HS-5 (cell line): Measurements from ENCODE around the gene FDXR.

Source experiments
- DNase-seq: peaks from one replicate; pipeline ENCODE4 v3.0.0-alpha.2; 2012; ENCODE audit warnings: low read depth

Gene FDXR

DNA sequence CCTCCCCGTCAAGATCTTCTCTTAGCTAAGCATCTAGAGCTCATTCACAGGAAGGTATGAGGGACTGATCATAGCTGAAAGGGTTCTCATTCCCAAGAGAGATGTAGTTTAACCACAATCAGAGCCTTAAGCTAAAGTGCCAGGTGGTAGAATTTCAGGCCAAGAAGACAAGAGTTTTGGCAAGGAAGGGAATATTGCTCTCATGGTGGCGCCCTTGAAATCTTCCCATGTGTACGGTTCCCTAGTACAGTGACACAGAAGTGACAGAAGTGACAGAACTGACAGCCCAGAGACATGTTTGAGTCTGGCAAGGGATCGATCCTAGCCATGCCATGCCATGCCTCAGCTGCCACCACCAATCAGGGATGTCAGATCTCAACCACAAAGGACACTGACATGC, 15.6 kb downstream of the FDXR start:
- DNase-seq: no peak

- DNase-seq: no peak
These were observed 16.7 kb downstream of the FDXR start for GRCh38 chr17:74856112-74856511.

- DNase-seq: no peak
These were observed 17.5 kb downstream of the FDXR start for GRCh38 chr17:74855323-74855722.

- DNase-seq: no peak
These were observed 18.0 kb downstream of the FDXR start for GRCh38 chr17:74854792-74855191.

DNA sequence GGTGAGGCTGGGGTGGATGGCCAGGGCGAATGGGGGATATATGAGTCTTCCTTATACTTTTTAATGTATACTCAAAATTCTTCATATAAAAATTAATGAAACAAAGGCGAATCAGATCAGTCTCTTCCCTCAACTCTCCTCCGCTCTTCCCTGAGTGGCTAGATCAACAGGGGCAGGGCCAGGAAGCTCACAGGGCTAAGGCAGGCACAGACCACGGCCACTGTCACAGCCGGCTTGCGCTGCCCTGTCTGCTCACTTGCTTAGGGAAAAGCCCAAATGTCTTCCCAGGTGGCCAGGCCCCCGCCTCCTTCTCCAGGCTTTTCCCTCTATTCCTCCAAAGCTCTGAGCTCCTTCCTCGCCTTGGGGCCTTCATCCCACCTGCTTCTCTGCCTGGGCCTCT, 19.1 kb downstream of the FDXR start:
- no peak for DNase-seq

DNA sequence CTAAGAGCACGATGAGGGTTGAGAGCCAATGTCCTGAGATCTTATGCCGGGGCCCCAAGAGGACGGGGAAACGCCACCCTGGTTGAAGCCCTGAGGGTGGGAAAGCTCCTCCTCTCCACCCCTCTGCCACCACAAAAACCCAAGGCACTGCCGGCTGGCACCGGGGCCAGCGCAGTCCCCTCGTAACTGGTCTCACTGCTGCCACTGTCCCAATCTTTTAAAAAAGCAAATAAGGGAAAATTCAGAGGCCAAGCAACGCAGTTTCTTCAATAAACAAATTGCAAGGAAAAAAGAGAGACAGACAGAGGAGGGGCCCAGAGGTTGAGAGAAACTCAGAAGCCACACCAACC, 19.8 kb downstream of the FDXR start:
- no peak for DNase-seq

DNA sequence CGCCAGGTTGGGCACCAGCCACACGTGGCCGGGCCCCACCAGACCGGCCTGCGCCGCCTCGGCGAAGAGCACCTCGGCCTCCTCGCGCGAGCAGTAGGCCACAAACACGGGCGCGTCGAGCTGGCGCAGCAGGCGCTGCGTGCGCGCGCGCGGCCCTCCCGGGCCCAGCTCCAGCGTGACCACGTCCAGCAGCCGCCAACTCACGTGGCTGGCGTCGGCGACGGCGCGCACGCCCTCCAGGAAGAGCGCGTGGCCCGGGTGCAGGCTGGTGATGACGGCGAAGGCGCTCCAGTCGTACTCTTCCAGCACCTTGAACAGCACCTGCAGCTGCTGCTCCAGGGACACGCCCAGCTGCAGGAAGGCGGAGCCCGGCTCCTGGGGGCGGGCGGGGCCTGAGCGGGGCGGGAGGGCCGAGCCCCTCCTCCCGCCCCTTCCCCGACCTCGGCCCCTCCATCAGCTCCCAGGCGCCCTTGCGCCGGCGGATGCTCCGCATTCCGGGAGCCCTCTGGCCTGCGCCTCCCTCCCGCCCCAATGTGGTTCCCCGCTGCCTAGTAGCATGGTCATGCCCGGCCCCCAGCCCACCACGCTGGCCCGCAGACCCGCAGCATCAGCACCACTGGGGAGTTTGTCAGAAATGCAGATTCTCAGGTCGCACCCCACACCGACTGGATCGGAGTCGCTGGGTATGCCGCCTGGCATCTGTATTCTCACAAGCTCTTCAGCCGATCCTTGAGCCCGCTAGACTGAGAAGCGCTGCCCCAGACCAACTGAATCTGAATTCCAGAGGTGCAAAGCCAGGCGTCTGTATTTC, 20.4 kb downstream of the FDXR start:
- DNase-seq: no peak

- DNase-seq: no peak
These were observed 21.1 kb downstream of the FDXR start for GRCh38 chr17:74851612-74852236.

DNA sequence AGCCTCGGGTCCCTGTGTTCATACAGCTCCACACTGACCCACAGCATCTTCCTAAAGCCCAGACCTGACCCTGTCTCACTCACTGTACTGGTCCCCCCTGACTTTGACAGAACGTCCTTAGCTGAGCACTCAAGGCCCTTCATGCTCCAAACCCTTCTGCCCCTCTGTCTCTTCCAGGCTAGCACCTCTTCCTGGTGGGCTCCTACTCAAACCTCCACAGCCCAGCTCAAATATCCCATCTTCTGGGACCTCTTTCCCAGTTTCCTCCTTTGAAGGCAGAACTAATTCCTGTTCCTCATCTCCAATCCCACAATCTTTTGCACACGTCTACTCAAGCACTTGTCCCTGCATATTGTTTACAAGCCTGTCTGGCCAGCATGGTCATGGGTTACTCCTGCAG, 21.9 kb downstream of the FDXR start:
- no peak for DNase-seq

GRCh38 chr17:74850310-74850709, 22.5 kb downstream of the FDXR start:
- DNase-seq: no peak

- DNase-seq: no peak
These were observed 24.0 kb downstream of the FDXR start for GRCh38 chr17:74848656-74849399.

DNA sequence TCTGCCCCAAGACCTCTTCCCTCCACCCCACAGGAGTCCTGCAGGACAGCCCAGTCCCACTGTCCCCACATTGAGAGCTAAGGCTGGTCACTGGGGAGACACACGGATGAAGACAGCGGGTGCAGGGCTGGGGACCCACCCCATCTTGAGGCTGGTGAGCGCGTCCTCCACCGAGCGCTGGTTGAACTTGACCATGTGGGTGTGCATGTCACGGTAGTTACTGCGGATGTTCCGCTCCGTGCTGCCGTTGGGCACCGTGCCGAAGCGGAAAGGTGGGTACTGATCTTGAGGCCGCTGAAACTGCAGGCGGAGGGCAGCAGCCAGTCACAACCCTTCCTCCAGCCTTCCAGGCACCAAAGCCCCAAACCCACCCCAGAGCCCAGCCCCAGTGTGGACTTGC, 26.2 kb downstream of the FDXR start:
- DNase-seq: no peak

DNA sequence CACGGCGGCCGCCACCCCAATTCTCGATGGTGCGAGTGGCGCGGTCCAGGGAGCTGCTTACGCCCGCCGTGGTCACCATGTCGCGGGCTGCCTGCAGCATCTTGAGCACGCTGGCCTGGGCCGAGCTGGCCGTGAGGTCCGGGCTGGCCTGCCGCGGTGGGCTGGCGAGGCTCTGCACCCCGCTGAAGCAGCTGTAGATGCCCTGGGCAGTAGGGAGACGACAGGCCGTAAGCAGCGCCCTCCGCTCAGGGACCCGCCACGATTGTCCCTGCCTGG, 29.5 kb downstream of the FDXR start:
- no peak for DNase-seq

DNA sequence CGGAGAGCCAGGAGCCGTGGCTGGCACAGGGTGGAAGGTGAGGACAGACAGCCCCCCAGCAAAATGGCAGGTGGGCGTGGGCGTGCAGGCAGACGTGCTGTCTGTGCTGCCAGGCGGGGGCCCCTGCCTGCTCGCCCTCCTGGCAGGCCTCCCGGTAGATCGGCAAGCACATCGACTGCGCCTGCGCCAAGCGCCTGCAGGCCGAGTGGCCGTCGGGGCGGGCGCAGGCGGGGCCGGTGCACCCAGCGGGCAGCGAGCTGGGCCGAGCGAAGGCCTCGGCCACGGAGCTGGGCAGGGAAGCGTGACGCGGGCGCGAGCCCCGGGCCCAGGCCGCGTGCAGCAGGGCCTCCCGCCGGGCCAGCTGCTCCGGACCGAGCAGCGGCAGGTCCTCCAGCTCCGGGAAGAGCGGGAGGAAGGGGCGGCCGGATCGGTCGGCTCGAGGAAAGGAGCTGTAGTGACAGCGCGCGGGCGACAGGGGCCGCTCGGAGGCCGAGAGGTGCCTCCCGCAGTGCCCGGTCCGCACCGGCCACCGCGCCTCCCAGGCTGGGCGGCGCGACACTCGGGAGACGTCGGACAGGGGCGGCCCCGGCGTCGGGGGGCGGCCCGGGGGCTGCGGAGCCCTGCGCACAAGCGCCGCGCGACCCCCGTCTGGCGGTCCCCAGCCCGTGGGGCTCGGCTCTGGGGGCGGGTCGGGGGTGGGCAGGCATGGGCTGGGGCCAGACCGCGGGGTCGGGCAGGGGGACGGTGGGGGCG, 30.0 kb downstream of the FDXR start:
- no peak for DNase-seq

DNA sequence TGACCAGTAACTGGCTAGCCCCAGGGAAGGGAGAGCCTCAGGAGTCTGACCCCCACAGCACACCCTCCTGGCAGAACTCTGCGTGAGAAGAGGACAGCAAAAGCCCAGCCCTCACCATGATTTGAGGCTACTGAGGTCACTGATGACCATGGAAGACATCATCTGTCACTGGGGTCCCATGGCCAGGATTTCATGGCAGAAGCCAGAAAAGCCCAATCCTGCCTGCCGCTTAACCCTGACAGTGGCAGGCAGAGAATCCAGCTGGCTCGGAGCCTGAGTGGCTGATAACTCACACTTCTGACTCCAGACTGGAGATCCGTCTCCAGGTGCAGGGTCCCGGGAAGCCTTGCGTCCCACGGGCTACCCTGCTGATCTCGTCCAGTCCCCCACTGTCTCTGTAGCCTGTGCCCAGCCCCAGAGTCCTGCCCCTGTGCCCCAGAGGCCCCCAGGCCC, 30.6 kb downstream of the FDXR start:
- no peak for DNase-seq

DNA sequence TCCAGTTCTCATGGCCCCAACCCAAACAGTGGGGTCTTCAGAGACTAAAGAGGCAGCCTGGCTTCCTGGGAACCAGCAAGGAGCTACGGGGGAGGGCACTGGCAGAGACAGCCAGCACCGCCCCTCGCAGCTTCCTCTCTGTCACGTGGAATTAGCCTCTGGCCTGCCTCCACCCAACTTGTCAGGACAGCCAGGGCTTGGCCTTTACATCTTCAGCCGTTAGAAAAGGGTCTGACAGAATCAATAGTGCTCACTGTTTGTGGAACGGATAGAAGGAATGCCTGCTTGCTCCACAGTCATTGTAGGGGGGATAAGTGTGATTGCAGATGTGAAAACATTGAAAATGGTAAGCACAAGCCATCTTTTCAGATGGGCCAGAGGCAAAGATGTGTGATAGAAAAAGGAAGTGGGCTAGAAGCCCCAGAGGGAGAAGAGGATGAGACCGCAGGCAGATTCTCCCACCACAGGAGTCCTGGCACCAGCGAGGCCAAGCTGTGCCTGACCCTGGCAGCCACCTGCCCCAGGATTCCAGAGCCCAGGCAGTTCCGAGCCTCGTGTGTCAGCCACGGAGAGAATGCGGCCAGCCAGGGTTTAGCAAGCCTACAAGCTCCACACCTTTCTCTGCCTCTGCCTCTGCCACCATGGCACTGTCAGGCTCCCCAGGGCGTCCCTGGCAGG, 31.7 kb downstream of the FDXR start:
- no peak for DNase-seq

DNA sequence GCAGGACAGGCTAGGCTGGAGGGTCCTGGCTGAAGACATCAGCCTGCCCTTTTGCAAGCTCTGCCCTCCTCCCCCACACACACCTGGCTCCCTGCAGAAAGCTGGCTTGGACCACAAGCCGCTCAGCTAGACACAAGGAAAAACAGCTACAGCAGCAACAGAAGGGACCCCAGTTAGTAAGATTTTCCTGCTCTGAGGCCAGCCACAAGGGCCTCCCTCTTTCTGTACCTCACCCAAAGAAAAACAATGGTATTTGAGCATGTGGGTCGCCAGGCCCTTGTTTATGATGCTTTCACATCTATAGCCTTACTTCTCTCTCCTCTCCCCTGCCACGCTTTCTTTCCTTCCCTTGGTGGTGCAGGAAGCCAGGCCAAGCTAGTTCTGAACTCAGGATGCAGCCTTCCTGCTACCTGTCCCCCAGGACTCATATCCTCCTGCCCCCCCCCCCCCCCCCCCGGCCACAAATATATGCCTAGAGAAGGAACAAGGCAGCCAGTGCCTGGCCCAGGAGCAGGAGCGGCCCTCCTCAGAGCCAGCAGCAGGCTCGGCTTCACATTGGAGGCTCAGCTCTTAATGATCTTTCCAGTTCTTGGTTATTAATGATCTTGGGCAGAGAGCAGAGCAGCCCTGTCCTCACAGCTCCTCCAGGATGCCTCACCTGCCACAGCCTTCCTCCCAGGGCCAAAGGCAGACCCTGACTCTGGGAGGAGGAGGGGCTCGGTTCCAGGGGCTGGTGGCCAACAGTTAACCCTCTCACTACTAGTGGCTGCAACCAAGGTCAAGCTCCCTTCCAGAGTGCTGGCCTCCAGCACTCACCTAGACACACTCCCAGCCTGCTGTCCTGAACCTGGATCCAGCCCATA, 32.6 kb downstream of the FDXR start:
- DNase-seq: no peak

DNA sequence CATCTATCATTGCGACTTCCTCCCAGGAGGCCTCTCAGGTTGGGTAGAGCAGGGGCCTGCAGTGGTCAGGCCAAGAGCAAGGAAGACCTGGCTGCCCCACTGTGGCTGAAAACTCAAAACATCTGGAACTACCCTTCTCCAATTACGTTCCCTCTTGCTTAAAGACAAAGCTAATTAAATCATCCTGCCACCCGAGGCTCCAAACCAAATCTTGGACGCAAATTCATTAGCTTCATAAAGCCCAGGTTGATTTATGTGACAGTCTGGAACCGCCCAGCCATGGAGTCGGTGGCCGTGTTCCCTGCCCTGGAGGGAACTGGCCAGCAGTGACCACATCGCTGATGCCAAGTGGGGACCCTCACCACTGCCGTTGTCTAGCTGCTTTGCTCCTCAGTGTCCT, 34.5 kb downstream of the FDXR start:
- DNase-seq: no peak

GRCh38 chr17:74836691-74837467, 35.9 kb downstream of the FDXR start:
- DNase-seq: no peak

- DNase-seq: no peak
These were observed 36.6 kb downstream of the FDXR start for GRCh38 chr17:74836191-74836590.
